ENCODE results near the gene LINGO1. TPM values are rescaled to one million over a fixed set of nuclear protein-coding genes. Genes with fewer than 3 reads are reported as not detected.
A peak's percentile ranks its signal among the peaks of the same experiment; 100 is the strongest.

The LINGO1 gene
- total and polyA plus RNA-seq, 4 donors, result 0.50 to 1.6 (median 0.75) TPM; not detected in 1

DNA sequence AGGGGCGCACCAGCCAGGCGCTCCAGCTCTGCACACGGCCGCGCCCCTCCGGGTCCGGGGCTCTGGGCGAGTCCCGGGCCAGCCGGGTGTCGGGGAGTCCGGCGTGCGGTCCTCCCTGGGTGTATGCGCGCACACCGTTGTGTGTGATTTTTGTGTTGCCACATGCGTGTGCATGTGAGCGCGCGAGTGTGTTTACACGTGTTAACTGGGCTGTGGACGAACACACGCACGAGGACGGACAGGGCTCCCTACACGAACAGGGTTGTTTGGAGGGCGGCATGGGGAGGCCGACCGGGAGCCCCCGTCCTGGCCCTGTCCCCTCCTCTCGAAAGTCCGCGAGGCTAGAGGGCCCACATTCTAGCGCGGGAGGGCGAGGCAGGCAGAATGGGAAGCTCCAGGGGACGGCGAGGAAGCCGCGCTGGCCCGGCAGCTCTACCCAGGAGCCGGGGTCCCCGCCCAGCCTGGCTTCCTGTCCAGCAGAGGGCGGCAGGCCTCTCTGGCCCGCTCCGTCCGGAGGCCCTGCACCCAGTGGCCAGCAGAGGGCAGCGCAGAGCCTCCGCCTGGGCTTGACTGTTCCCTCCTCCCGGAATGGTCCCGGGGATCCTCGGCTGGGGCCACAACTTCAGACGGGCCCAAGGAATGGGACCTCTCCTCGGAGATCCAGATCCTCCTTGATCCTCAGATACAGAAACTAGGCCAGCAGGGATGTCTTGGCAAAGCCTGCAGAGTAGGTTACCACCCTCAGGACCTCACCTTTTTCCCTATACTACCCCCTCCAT lies 611 bp upstream of the LINGO1 start:
- Histone ChIP-seq H3K27me3 (ENCODE audit: control insufficient read depth in 4 of 4, insufficient read depth in 4 of 4, low read length in 3 of 4) (peaks cover 0 to 3% (median 0%) of the 10 kb centered on the region in 4 donors), H3K4me1 (ENCODE audit: control insufficient read depth in 4 of 4, insufficient read depth in 4 of 4, low read length in 3 of 4) (peaks cover 7 to 19% (median 11%) of the 10 kb centered on the region in 4 donors), H3K4me3 (ENCODE audit: low read depth in 1 of 3, low read length in 3 of 3) (peak overlapping the region in 2 of 3 donors; percentile 51 to 57), H3K9me3 (ENCODE audit: control insufficient read depth in 4 of 4, low read length in 3 of 4) (no peaks in the 10 kb centered on the region), H3K36me3 (ENCODE audit: control insufficient read depth in 4 of 4, insufficient read depth in 3 of 4, low read depth in 1 of 4, low read length in 3 of 4) (no peaks in the 10 kb centered on the region), H3K27ac (ENCODE audit: low read depth in 1 of 2, low read length in 2 of 2) (no peak overlapping the region), H3K9ac (ENCODE audit: low read depth in 1 of 2, low read length in 2 of 2) (peak overlapping the region in 1 of 2 donors; percentile 20)
- 1% methylated on average over 55 of the region's 55 CpGs for WGBS
- DNase-seq (ENCODE audit: low spot score), result peak; percentile 90
- TF ChIP-seq RAD21 (IDR thresholded peaks at IDR 0.05), result peak; percentile 82 to 90
- TF ChIP-seq, protein P1, sequence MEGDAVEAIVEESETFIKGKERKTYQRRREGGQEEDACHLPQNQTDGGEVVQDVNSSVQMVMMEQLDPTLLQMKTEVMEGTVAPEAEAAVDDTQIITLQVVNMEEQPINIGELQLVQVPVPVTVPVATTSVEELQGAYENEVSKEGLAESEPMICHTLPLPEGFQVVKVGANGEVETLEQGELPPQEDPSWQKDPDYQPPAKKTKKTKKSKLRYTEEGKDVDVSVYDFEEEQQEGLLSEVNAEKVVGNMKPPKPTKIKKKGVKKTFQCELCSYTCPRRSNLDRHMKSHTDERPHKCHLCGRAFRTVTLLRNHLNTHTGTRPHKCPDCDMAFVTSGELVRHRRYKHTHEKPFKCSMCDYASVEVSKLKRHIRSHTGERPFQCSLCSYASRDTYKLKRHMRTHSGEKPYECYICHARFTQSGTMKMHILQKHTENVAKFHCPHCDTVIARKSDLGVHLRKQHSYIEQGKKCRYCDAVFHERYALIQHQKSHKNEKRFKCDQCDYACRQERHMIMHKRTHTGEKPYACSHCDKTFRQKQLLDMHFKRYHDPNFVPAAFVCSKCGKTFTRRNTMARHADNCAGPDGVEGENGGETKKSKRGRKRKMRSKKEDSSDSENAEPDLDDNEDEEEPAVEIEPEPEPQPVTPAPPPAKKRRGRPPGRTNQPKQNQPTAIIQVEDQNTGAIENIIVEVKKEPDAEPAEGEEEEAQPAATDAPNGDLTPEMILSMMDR (IDR thresholded peaks at IDR 0.05; ENCODE audit: low read depth, low read length, missing input control), result peak; percentile 100
- TF ChIP-seq SP1 (IDR thresholded peaks at IDR 0.05), result no peak
- no peak for TF ChIP-seq FOXA1 (IDR thresholded peaks at IDR 0.05)
- TF ChIP-seq, protein P2, sequence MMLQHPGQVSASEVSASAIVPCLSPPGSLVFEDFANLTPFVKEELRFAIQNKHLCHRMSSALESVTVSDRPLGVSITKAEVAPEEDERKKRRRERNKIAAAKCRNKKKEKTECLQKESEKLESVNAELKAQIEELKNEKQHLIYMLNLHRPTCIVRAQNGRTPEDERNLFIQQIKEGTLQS (IDR thresholded peaks at IDR 0.05), result no peak

DNA sequence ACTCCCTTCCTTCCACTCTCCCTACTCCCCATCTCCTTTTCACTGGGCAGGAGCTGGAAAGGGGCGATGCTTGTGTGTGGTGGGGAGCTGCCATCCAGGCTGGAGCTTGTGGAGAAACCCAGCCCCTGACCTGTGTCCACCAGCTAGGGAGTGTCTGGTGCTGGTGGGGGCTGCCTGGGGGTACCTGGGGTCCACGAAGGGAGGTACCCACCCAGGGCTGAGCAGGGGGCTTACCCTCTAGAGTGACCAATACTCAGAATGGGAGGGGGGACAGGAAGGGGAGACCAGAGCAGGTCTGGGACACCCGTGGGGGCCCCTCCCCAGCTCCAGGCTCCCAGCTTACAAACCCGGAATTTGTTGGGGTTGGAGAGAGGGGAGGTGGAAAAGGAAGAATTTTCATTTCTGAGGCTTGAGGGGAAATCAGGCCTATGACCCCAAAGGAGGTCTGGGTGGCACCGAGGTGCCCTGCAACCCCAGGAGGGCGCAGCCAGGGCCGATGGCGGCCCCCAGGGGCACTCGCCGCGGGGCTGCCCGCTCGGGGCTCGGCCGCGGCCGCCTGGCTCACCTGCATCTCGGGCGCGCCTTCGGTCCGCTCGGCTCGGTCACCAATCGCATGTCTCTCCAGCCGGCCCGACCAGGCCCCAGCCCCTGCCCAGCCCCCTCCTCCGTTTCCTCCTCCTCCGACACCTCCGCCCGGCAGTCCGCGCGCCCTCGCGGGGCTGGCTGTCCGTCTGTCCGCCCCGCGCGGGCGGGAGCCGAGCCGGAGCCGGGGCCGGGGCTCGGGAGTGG lies 773 bp downstream of the LINGO1 start:
- TF ChIP-seq, protein P2 (IDR thresholded peaks at IDR 0.05), result no peak
- no peak for TF ChIP-seq RAD21 (IDR thresholded peaks at IDR 0.05)
- TF ChIP-seq NR2F2 (IDR thresholded peaks at IDR 0.05), result no peak
- no peak for TF ChIP-seq FOXA2 (IDR thresholded peaks at IDR 0.05)
- TF ChIP-seq HNF4G (IDR thresholded peaks at IDR 0.05), result no peak
- TF ChIP-seq SP1 (IDR thresholded peaks at IDR 0.05), result no peak
- no peak for TF ChIP-seq FOXA1 (IDR thresholded peaks at IDR 0.05)
- TF ChIP-seq, protein P3, sequence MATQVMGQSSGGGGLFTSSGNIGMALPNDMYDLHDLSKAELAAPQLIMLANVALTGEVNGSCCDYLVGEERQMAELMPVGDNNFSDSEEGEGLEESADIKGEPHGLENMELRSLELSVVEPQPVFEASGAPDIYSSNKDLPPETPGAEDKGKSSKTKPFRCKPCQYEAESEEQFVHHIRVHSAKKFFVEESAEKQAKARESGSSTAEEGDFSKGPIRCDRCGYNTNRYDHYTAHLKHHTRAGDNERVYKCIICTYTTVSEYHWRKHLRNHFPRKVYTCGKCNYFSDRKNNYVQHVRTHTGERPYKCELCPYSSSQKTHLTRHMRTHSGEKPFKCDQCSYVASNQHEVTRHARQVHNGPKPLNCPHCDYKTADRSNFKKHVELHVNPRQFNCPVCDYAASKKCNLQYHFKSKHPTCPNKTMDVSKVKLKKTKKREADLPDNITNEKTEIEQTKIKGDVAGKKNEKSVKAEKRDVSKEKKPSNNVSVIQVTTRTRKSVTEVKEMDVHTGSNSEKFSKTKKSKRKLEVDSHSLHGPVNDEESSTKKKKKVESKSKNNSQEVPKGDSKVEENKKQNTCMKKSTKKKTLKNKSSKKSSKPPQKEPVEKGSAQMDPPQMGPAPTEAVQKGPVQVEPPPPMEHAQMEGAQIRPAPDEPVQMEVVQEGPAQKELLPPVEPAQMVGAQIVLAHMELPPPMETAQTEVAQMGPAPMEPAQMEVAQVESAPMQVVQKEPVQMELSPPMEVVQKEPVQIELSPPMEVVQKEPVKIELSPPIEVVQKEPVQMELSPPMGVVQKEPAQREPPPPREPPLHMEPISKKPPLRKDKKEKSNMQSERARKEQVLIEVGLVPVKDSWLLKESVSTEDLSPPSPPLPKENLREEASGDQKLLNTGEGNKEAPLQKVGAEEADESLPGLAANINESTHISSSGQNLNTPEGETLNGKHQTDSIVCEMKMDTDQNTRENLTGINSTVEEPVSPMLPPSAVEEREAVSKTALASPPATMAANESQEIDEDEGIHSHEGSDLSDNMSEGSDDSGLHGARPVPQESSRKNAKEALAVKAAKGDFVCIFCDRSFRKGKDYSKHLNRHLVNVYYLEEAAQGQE (IDR thresholded peaks at IDR 0.05), result no peak
- no peak for TF ChIP-seq RXRA (IDR thresholded peaks at IDR 0.05)
- no peak for TF ChIP-seq GABPA (IDR thresholded peaks at IDR 0.05 in 1 of 2, conservative IDR thresholded peaks at IDR 0.05 in 1 of 2)
- no peak for DNase-seq (ENCODE audit: low spot score)
- 6% methylated on average over 47 of the region's 47 CpGs for WGBS
- Histone ChIP-seq H3K9ac (ENCODE audit: low read depth in 1 of 2, low read length in 2 of 2) (no peak overlapping the region), H3K36me3 (ENCODE audit: control insufficient read depth in 4 of 4, insufficient read depth in 3 of 4, low read depth in 1 of 4, low read length in 3 of 4) (no peaks in the 10 kb centered on the region), H3K27me3 (ENCODE audit: control insufficient read depth in 4 of 4, insufficient read depth in 4 of 4, low read length in 3 of 4) (peaks cover 0 to 3% (median 0%) of the 10 kb centered on the region in 4 donors), H3K4me1 (ENCODE audit: control insufficient read depth in 4 of 4, insufficient read depth in 4 of 4, low read length in 3 of 4) (peaks cover 7 to 19% (median 11%) of the 10 kb centered on the region in 4 donors), H3K27ac (ENCODE audit: low read depth in 1 of 2, low read length in 2 of 2) (no peak overlapping the region), H3K4me3 (ENCODE audit: low read depth in 1 of 3, low read length in 3 of 3) (peak overlapping the region in 1 of 3 donors; percentile 57), H3K9me3 (ENCODE audit: control insufficient read depth in 4 of 4, low read length in 3 of 4) (peaks cover 0 to 4% (median 0%) of the 10 kb centered on the region in 4 donors)

All from liver (tissue), 9 donors.